Epithelial cell of proximal tubule (primary cell): ENCODE measurements around the gene NKAIN2. TPM values are rescaled to one million over a fixed set of nuclear protein-coding genes. Genes with fewer than 3 reads are reported as not detected.
"Not testable (repeated sequence)": the region's sequence is repeated elsewhere in the genome, so short reads cannot be mapped to it uniquely, and the experiment has no call there.

Source experiments
- DNase-seq: peaks from one replicate; pipeline ENCODE4 v3.0.0-alpha.2; 2011; ENCODE audit warnings: low read depth
- H3K4me3 ChIP-seq: 2 replicates; pipeline ENCODE4 v1.5.1; 2011; ENCODE audit warnings: low read depth, mild to moderate bottlenecking, low read length
- total RNA-seq: library from RNA; depleted of rRNA; stranded (reverse); fragments of >200 nt; gene quantifications from 2 replicates; pipeline ENCODE4 v1.2.3, GENCODE V29; 2015
- TF ChIP-seq, protein P1 (sequence below): conservative IDR thresholded peaks from 2 replicates; pipeline ENCODE4 v1.5.1; 2012; ENCODE audit warnings: low read depth, mild to moderate bottlenecking, low read length

The NKAIN2 gene
- total RNA-seq, 1 donor from 2014 or later = under 0.01 TPM

GRCh38 chr6:124148236-124148957 lies 344.7 kb downstream of the NKAIN2 start:
- no peak for DNase-seq
- H3K4me3 ChIP-seq = no peak overlapping the region
- TF ChIP-seq, protein P1, sequence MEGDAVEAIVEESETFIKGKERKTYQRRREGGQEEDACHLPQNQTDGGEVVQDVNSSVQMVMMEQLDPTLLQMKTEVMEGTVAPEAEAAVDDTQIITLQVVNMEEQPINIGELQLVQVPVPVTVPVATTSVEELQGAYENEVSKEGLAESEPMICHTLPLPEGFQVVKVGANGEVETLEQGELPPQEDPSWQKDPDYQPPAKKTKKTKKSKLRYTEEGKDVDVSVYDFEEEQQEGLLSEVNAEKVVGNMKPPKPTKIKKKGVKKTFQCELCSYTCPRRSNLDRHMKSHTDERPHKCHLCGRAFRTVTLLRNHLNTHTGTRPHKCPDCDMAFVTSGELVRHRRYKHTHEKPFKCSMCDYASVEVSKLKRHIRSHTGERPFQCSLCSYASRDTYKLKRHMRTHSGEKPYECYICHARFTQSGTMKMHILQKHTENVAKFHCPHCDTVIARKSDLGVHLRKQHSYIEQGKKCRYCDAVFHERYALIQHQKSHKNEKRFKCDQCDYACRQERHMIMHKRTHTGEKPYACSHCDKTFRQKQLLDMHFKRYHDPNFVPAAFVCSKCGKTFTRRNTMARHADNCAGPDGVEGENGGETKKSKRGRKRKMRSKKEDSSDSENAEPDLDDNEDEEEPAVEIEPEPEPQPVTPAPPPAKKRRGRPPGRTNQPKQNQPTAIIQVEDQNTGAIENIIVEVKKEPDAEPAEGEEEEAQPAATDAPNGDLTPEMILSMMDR = no peak

GRCh38 chr6:124149646-124150045 lies 346.0 kb downstream of the NKAIN2 start:
- DNase-seq = no peak
- no peak overlapping the region for H3K4me3 ChIP-seq
- TF ChIP-seq, protein P1 = no peak

DNA sequence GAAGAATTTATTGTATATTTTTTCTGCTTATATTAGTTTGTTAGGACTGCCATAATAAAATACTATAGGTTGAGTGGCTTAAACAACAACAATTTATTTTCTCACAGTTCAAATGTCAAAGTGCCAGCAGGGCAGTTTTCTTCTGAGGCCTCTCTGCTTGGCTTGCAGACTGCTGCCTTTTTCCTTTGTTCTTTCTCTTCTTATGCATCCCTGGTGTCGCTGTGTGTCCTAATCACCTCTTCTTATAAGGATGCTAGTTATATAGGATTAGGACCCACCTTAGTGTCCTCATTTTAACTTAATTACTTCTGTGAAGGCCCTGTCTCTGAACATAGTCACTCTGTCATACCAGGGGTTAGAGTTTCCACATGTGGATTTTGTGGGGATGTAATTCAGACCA lies 354.4 kb downstream of the NKAIN2 start:
- no peak overlapping the region for H3K4me3 ChIP-seq
- no peak for DNase-seq
- TF ChIP-seq, protein P1 = no peak

GRCh38 chr6:124163676-124164075 lies 360.0 kb downstream of the NKAIN2 start:
- TF ChIP-seq, protein P1 = no peak
- H3K4me3 ChIP-seq = no peak overlapping the region
- no peak for DNase-seq

DNA sequence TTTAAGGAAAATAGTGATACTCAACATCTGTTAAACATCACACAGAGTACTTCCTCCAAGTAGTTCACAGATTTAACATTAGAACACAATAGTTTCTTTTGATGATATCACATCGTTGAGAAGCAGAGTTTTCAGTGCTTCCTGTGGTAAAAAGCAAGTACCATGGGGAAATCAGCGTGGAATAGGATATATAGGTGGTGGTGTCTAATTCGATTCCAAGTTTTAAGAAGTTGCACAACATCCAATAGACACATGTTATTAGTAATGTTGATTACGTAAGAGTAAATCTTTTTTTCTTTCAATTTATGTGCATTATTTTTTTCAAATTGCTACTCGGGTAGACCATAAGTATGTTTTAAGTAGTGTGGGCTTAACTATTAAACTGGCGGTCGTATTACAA lies 360.7 kb downstream of the NKAIN2 start:
- TF ChIP-seq, protein P1 = no peak

GRCh38 chr6:124167249-124167648 lies 363.6 kb downstream of the NKAIN2 start:
- H3K4me3 ChIP-seq, DNase-seq: not testable (repeated sequence)

More for the DNA sequence above, 360.7 kb downstream of the NKAIN2 start:
- no peak for DNase-seq
- no peak overlapping the region for H3K4me3 ChIP-seq

- H3K4me3 ChIP-seq = no peak overlapping the region
- TF ChIP-seq, protein P1 = no peak
- DNase-seq = no peak
Observed at GRCh38 chr6:124190256-124190655, 386.6 kb downstream of the NKAIN2 start.
